ENCODE data around the gene CYBRD1. TPM values are rescaled to one million over a fixed set of nuclear protein-coding genes. Genes with fewer than 3 reads are reported as not detected.

The CYBRD1 gene
- total RNA-seq, 1 donor from 2014 or later = 0.33 TPM

DNA sequence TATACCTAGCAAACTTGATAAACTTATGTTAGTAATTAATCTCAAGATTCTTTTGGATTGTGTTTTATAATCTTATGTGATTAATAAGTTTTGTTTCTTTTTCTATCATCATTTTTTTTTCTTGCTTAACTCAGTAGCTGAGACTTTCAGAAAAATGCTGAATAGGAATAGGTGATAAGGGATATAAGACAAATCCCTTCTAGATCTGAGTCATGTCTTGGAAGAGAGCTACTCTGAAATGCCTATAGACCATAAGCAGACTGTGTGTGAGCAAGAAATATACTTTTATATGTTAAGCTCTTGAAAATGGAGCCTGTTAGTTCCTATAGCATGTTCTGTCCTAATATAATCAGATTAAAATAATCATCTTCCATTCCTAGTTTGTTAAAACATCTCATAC lies 29.6 kb downstream of the CYBRD1 start:
- H3K4me3 Mint-ChIP-seq = no peak overlapping the region
- H3K27me3 Mint-ChIP-seq = peaks cover 2% of the 10 kb centered on the region
- ATAC-seq (ENCODE audit: low read depth) = no peak
- no peak overlapping the region for H3K27ac Mint-ChIP-seq
- intact Hi-C loops (cut with micrococcal nuclease) = no loop called here
- no peaks in the 10 kb centered on the region for H3K4me1 Mint-ChIP-seq
- POLR2A ChIA-PET = no interaction called here
- DNase-seq = no peak
- CTCF ChIA-PET = no interaction called here
- H3K36me3 Mint-ChIP-seq (ENCODE audit: low read depth) = no peaks in the 10 kb centered on the region
- no peaks in the 10 kb centered on the region for H3K9me3 Mint-ChIP-seq
- TF ChIP-seq CTCF (IDR thresholded peaks at IDR 0.05) = no peak

DNA sequence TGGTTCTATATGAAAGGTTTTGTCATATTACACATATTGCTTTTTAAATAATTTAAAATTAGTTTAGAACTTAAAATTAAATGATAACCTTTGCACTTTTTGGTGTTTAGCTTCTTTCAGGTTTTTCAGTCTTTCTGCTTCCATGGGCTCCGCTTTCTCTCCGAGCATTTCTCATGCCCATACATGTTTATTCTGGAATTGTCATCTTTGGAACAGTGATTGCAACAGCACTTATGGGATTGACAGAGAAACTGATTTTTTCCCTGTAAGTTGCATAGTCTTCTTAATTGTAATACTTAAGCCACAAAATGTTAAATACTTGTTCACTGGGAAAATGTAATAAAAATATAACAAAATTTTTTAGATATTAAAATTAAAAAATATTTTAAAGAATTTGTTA lies 31.0 kb downstream of the CYBRD1 start:
- Mint-ChIP-seq H3K27ac (no peak overlapping the region), H3K9me3 (no peaks in the 10 kb centered on the region), H3K4me1 (no peaks in the 10 kb centered on the region), H3K36me3 (ENCODE audit: low read depth) (no peaks in the 10 kb centered on the region), H3K27me3 (peaks cover 2% of the 10 kb centered on the region), H3K4me3 (no peak overlapping the region)
- TF ChIP-seq CTCF (IDR thresholded peaks at IDR 0.05) = no peak
- intact Hi-C loops (cut with micrococcal nuclease) = no loop called here
- ChIA-PET POLR2A (no interaction called here), CTCF (no interaction called here)
- DNase-seq = no peak
- no peak for ATAC-seq (ENCODE audit: low read depth)

GRCh38 chr2:171553858-171554257 lies 31.6 kb downstream of the CYBRD1 start:
- ATAC-seq (ENCODE audit: low read depth) (no peak), DNase-seq (no peak)
- H3K27ac Mint-ChIP-seq = no peak overlapping the region
- intact Hi-C loops (cut with micrococcal nuclease) = no loop called here
- H3K9me3 Mint-ChIP-seq = no peaks in the 10 kb centered on the region
- ChIA-PET CTCF (no interaction called here), POLR2A (no interaction called here)
- H3K36me3 Mint-ChIP-seq (ENCODE audit: low read depth) = no peaks in the 10 kb centered on the region
- no peak for TF ChIP-seq CTCF (IDR thresholded peaks at IDR 0.05)
- no peak overlapping the region for H3K4me3 Mint-ChIP-seq
- H3K4me1 Mint-ChIP-seq = no peaks in the 10 kb centered on the region
- peaks cover 5% of the 10 kb centered on the region for H3K27me3 Mint-ChIP-seq

- Mint-ChIP-seq H3K4me3 (no peak overlapping the region), H3K36me3 (ENCODE audit: low read depth) (no peaks in the 10 kb centered on the region), H3K27me3 (peaks cover 5% of the 10 kb centered on the region), H3K9me3 (no peaks in the 10 kb centered on the region), H3K4me1 (no peaks in the 10 kb centered on the region), H3K27ac (no peak overlapping the region)
- DNase-seq = no peak
- intact Hi-C loops (cut with micrococcal nuclease) = no loop called here
- CTCF ChIA-PET = no interaction called here
- POLR2A ChIA-PET = no interaction called here
- TF ChIP-seq CTCF (IDR thresholded peaks at IDR 0.05) = no peak
- no peak for ATAC-seq (ENCODE audit: low read depth)
Observed at GRCh38 chr2:171554991-171555615, 32.8 kb downstream of the CYBRD1 start.

DNA sequence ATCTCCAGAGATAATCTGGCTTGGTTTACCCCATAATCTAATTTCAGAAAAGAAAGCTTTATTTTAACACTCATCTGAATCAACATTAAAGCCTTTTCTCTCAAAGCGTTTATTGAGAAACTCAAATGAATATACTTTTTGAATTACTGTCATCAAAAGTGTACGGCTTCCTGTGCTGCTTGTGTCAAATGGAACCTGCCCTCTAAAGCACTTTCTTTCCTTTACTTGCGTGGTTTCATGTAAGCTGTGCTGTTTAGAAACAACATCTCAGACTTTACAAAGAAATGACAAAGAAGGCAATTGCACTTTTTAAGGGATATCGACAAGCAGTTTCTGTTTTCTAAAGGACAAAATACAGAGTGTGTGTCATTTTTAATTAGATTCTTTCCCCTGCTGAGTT lies 35.1 kb downstream of the CYBRD1 start:
- ChIA-PET POLR2A (no interaction called here), CTCF (no interaction called here)
- ATAC-seq (ENCODE audit: low read depth) = no peak

More for the DNA sequence above, 35.1 kb downstream of the CYBRD1 start:
- no peak for TF ChIP-seq CTCF (IDR thresholded peaks at IDR 0.05)
- Mint-ChIP-seq H3K27ac (no peak overlapping the region), H3K9me3 (no peaks in the 10 kb centered on the region), H3K4me1 (no peaks in the 10 kb centered on the region), H3K36me3 (ENCODE audit: low read depth) (no peaks in the 10 kb centered on the region), H3K4me3 (no peak overlapping the region), H3K27me3 (peaks cover 5% of the 10 kb centered on the region)
- DNase-seq = no peak
- intact Hi-C loops (cut with micrococcal nuclease) = no loop called here
